Suprapubic skin (tissue), 4 donors: ENCODE measurements around the gene SMG9. TPM values are rescaled to one million over a fixed set of nuclear protein-coding genes. Genes with fewer than 3 reads are reported as not detected.

Experiments used
- DNase-seq, 2 donors: peaks; one replicate each; pipeline ENCODE4 v3.0.0-alpha.2; 2019; ENCODE audit warnings: low spot score in 2 of 2
- H3K27ac ChIP-seq: fragments of 200-600 bp; sonication (generic); one replicate; pipeline ENCODE4 v1.5.1; 2019
- H3K27me3 ChIP-seq: fragments of 200-600 bp; sonication (generic); one replicate; pipeline ENCODE4 v1.5.1; 2019
- H3K36me3 ChIP-seq: fragments of 200-600 bp; sonication (generic); one replicate; pipeline ENCODE4 v1.5.1; 2019
- H3K4me1 ChIP-seq: fragments of 200-600 bp; sonication (generic); one replicate; pipeline ENCODE4 v1.5.1; 2019
- H3K4me3 ChIP-seq: fragments of 200-600 bp; sonication (generic); one replicate; pipeline ENCODE4 v1.5.1; 2019; ENCODE audit warnings: mild to moderate bottlenecking
- H3K9me3 ChIP-seq: fragments of 200-600 bp; sonication (generic); one replicate; pipeline ENCODE4 v1.5.1; 2019
- CTCF ChIP-seq, 2 donors: fragments of 200-600 bp in 1 of 2; fragments of 450-650 bp in 1 of 2; sonication (generic) in 1 of 2; IDR thresholded peaks; one replicate each; pipeline ENCODE4 v1.5.1; 2016 to 2019; ENCODE audit warnings: antibody characterized with exemption in 2 of 2, mild to moderate bottlenecking in 1 of 2, moderate library complexity in 1 of 2
- EP300 ChIP-seq: sonication (generic); formaldehyde crosslinking; IDR thresholded peaks from one replicate; pipeline ENCODE4 v1.6.1; 2017; ENCODE audit warnings: antibody characterized with exemption
- POLR2A ChIP-seq, 2 donors: fragments of 450-650 bp; IDR thresholded peaks; one replicate each; pipeline ENCODE4 v1.6.1; 2017; ENCODE audit warnings: antibody characterized with exemption in 2 of 2, mild to moderate bottlenecking in 2 of 2, moderate library complexity in 2 of 2
- POLR2AphosphoS5 ChIP-seq, 3 donors: sonication (generic); formaldehyde crosslinking; IDR thresholded peaks; one replicate each; pipeline ENCODE4 v1.6.1; 2017; ENCODE audit warnings: antibody characterized with exemption in 3 of 3
- WGBS: methylation state at CpG from one replicate; pipeline ENCODE4 v1.1.5; 2018; 5-methylcytosine and 5-hydroxymethylcytosine counted together
- total RNA-seq, 4 donors: library from RNA; depleted of rRNA; stranded (reverse); fragments of >200 nt; gene quantifications; one replicate each; pipeline ENCODE4 v1.1.0, GENCODE V29; 2016

The SMG9 gene
- total RNA-seq, 4 donors from 2014 or later = 21.5 to 44.4 (median 30.1) TPM

GRCh38 chr19:43743059-43743458 is 11.7 kb downstream of the SMG9 start:
- TF ChIP-seq EP300 = no peak
- H3K27ac ChIP-seq = no peak overlapping the region
- peaks cover 87% of the 10 kb centered on the region for H3K36me3 ChIP-seq
- H3K4me3 ChIP-seq = no peak overlapping the region
- DNase-seq = no peak
- peaks cover 19% of the 10 kb centered on the region for H3K4me1 ChIP-seq
- H3K27me3 ChIP-seq = no peaks in the 10 kb centered on the region
- no peaks in the 10 kb centered on the region for H3K9me3 ChIP-seq
- WGBS = 92% methylated on average over 3 of the region's 3 CpGs

GRCh38 chr19:43741075-43741825 is 13.5 kb downstream of the SMG9 start:
- Histone ChIP-seq H3K27ac (no peak overlapping the region), H3K36me3 (peaks cover 87% of the 10 kb centered on the region), H3K27me3 (no peaks in the 10 kb centered on the region), H3K9me3 (no peaks in the 10 kb centered on the region), H3K4me3 (no peak overlapping the region), H3K4me1 (peaks cover 22% of the 10 kb centered on the region)
- no peak for DNase-seq
- WGBS = 84% methylated on average over 10 of the region's 10 CpGs
- TF ChIP-seq POLR2A (IDR thresholded peaks at IDR 0.05) (no peak), CTCF (IDR thresholded peaks at IDR 0.05) (no peak), POLR2AphosphoS5 (IDR thresholded peaks at IDR 0.05) (no peak)

- Histone ChIP-seq H3K27me3 (no peaks in the 10 kb centered on the region), H3K4me3 (no peak overlapping the region), H3K4me1 (peaks cover 20% of the 10 kb centered on the region), H3K27ac (peak overlapping the region; percentile 71), H3K36me3 (peaks cover 81% of the 10 kb centered on the region), H3K9me3 (no peaks in the 10 kb centered on the region)
- WGBS = 57% methylated on average over 16 of the region's 16 CpGs
- no peak for DNase-seq
- TF ChIP-seq EP300 (no peak), CTCF (IDR thresholded peaks at IDR 0.05) (no peak), POLR2AphosphoS5 (IDR thresholded peaks at IDR 0.05) (no peak), POLR2A (IDR thresholded peaks at IDR 0.05) (no peak)
Measured at GRCh38 chr19:43739439-43740235, 15.1 kb downstream of the SMG9 start.

- DNase-seq = no peak
- no peak for TF ChIP-seq POLR2A (IDR thresholded peaks at IDR 0.05)
- TF ChIP-seq POLR2AphosphoS5 (IDR thresholded peaks at IDR 0.05) = no peak
- TF ChIP-seq CTCF (IDR thresholded peaks at IDR 0.05) = no peak
- no peak for TF ChIP-seq EP300
- H3K36me3 ChIP-seq = peaks cover 79% of the 10 kb centered on the region
- peak overlapping the region; percentile 71 for H3K27ac ChIP-seq
- H3K4me3 ChIP-seq = no peak overlapping the region
- H3K4me1 ChIP-seq = peaks cover 17% of the 10 kb centered on the region
- H3K27me3 ChIP-seq = no peaks in the 10 kb centered on the region
- H3K9me3 ChIP-seq = no peaks in the 10 kb centered on the region
- WGBS = 51% methylated on average over 5 of the region's 5 CpGs
Measured at GRCh38 chr19:43738780-43739211, 16.0 kb downstream of the SMG9 start.

- TF ChIP-seq CTCF (IDR thresholded peaks at IDR 0.05) = no peak
- no peak for TF ChIP-seq POLR2AphosphoS5 (IDR thresholded peaks at IDR 0.05)
- no peak for TF ChIP-seq POLR2A (IDR thresholded peaks at IDR 0.05)
- TF ChIP-seq EP300 = no peak
- peaks cover 79% of the 10 kb centered on the region for H3K36me3 ChIP-seq
Measured at GRCh38 chr19:43735957-43736356, 18.8 kb downstream of the SMG9 start.

More at GRCh38 chr19:43735957-43736356, 18.8 kb downstream of the SMG9 start:
- no peak overlapping the region for H3K4me3 ChIP-seq
- H3K4me1 ChIP-seq = peaks cover 17% of the 10 kb centered on the region
- no peak overlapping the region for H3K27ac ChIP-seq
- DNase-seq = no peak
- H3K27me3 ChIP-seq = no peaks in the 10 kb centered on the region
- H3K9me3 ChIP-seq = no peaks in the 10 kb centered on the region
